ENCODE data around the gene GRIA3. TPM values are rescaled to one million over a fixed set of nuclear protein-coding genes. Genes with fewer than 3 reads are reported as not detected.

GRIA3 gene
- total RNA-seq, 4 donors from 2014 or later = 0.33 to 0.73 (median 0.46) TPM; not detected in 1

- H3K27me3 ChIP-seq = no peaks in the 10 kb centered on the region
- H3K4me3 ChIP-seq (replicated peaks in 1 of 3) = no peak overlapping the region
- H3K9me3 ChIP-seq = no peaks in the 10 kb centered on the region
- WGBS, 2 donors = 91 to 92% methylated on average over 5 of the region's 5 CpGs
- no peak overlapping the region for H3K27ac ChIP-seq
- no peaks in the 10 kb centered on the region for H3K36me3 ChIP-seq
- intact Hi-C loops (cut with DNase I) = no loop called here
- no peak for DNase-seq
- no peaks in the 10 kb centered on the region for H3K4me1 ChIP-seq
- TF ChIP-seq CTCF (IDR thresholded peaks at IDR 0.05) (no peak), POLR2A (IDR thresholded peaks at IDR 0.05) (no peak)
These were observed 140.5 kb downstream of the GRIA3 start for GRCh38 chrX:123324625-123325024.

- H3K9me3 ChIP-seq = no peaks in the 10 kb centered on the region
- no peaks in the 10 kb centered on the region for H3K27me3 ChIP-seq
- TF ChIP-seq CTCF (IDR thresholded peaks at IDR 0.05) (no peak), POLR2A (IDR thresholded peaks at IDR 0.05) (no peak)
- no peak overlapping the region for H3K27ac ChIP-seq
- intact Hi-C loops (cut with DNase I) = no loop called here
- H3K4me1 ChIP-seq = no peaks in the 10 kb centered on the region
- no peak overlapping the region for H3K4me3 ChIP-seq (replicated peaks in 1 of 3)
- no peak for DNase-seq
- H3K36me3 ChIP-seq = no peaks in the 10 kb centered on the region
These were observed 146.3 kb downstream of the GRIA3 start for GRCh38 chrX:123330229-123330942.

- DNase-seq = no peak
- Histone ChIP-seq H3K9me3 (no peaks in the 10 kb centered on the region), H3K4me3 (replicated peaks in 1 of 3) (no peak overlapping the region), H3K27ac (no peak overlapping the region), H3K27me3 (no peaks in the 10 kb centered on the region), H3K4me1 (no peaks in the 10 kb centered on the region), H3K36me3 (no peaks in the 10 kb centered on the region)
- TF ChIP-seq POLR2A (IDR thresholded peaks at IDR 0.05) (no peak), CTCF (IDR thresholded peaks at IDR 0.05) (no peak)
- intact Hi-C loops (cut with DNase I) = no loop called here
These were observed 147.3 kb downstream of the GRIA3 start for GRCh38 chrX:123331349-123331748.

- Histone ChIP-seq H3K4me3 (replicated peaks in 1 of 3) (no peak overlapping the region), H3K27me3 (no peaks in the 10 kb centered on the region), H3K36me3 (no peaks in the 10 kb centered on the region), H3K27ac (no peak overlapping the region), H3K9me3 (no peaks in the 10 kb centered on the region), H3K4me1 (no peaks in the 10 kb centered on the region)
- TF ChIP-seq POLR2A (IDR thresholded peaks at IDR 0.05) = no peak
- TF ChIP-seq CTCF (IDR thresholded peaks at IDR 0.05) = no peak
- DNase-seq = no peak
- 89 to 91% methylated on average over 1 of the region's 1 CpG for WGBS, 2 donors
- intact Hi-C loops (cut with DNase I) = no loop called here
These were observed 147.8 kb downstream of the GRIA3 start for GRCh38 chrX:123331859-123332258.

GRCh38 chrX:123336666-123337065, 152.6 kb downstream of the GRIA3 start:
- 67 to 79% methylated on average over 1 of the region's 1 CpG for WGBS, 2 donors
- Histone ChIP-seq H3K27me3 (no peaks in the 10 kb centered on the region), H3K4me3 (replicated peaks in 1 of 3) (no peak overlapping the region), H3K9me3 (no peaks in the 10 kb centered on the region), H3K27ac (no peak overlapping the region), H3K36me3 (no peaks in the 10 kb centered on the region), H3K4me1 (no peaks in the 10 kb centered on the region)
- TF ChIP-seq CTCF (IDR thresholded peaks at IDR 0.05) (no peak), POLR2A (IDR thresholded peaks at IDR 0.05) (no peak)
- intact Hi-C loops (cut with DNase I) = no loop called here
- no peak for DNase-seq
